ENCODE measurements around the gene EML4.

GRCh38 chr2:42245396-42245795 lies 76.2 kb downstream of the EML4 start:
- no peak for TF ChIP-seq CTCF (conservative IDR thresholded peaks at IDR 0.05; ENCODE audit: low read depth, low read length)
- no peak for TF ChIP-seq EZH2 (IDR thresholded peaks at IDR 0.05; ENCODE audit: low read length, unreplicated experiment)
